ENCODE measurements around the gene GUCA1A.
"Not testable (repeated sequence)": the region's sequence is repeated elsewhere in the genome, so short reads cannot be mapped to it uniquely, and the experiment has no call there.

The GUCA1A gene

DNA sequence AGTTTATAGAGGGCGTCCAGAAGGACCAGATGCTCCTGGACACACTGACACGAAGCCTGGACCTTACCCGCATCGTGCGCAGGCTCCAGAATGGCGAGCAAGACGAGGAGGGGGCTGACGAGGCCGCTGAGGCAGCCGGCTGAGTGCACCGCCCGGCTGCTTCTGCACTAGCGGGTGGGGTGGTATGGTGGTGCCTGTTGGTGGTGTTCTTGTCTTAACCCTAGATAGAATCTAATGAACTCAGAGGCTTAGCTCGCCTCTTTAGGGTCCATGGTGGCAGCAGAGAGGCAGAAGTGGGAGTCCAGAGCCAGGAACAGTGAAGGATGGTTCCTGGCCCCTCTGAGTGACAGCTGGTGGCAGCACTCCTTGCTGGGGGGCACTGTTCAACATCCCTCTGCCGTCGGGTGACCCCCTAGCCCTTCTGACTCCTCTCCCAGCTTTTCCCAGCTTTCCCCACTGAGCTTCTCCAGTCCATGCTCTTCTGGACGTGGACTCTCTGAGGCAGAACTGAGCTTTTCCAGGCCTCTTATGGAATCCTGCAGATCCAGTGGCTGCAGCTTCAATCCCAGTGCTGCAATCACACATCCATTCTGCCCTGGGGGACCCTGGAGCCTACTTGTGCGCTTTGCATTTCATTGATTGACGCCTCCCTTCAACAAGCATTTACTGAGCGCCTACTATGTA lies 6.2 kb downstream of the GUCA1A start:
- no peak for DNase-seq

DNA sequence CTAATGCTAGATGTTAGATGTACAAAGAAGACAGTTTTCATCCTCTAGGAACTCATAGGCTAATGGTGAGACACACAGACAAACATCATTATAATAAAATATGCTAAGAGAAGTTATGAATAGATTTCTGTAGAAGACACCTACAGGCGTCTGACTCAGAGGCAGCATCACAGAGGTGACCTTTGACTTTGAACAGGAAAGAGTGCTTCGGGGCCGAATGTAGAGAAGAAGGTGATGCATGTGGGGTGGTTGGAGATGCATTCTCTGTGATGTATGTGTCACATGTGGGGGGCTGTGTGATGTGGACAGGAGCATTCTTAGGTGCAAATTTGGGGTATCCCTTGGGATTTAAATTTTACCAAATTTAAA lies 6.8 kb downstream of the GUCA1A start:
- DNase-seq = no peak

DNA sequence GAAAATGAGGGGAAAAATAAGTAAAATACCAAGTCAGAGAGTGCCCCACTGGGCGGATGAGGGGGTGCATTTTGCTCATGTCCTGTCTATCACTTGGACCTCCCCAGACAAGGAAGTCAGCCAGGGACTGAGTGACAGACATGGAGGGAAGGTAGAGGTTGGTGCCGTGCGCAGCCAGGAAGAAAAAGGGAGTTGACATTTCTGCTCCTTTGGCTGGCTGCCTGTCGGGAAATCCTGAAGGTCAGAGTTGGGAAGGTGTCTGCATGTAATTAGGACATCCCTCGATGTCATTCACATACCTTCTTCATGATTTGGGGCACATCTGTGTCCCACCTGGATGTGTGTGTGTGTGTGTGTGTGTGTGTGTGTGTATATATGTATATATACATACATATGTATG lies 8.9 kb downstream of the GUCA1A start:
- DNase-seq = no peak

- no peak for DNase-seq
Measured at GRCh38 chr6:42184475-42184874, 11.3 kb downstream of the GUCA1A start.

GRCh38 chr6:42185597-42185996 lies 12.4 kb downstream of the GUCA1A start:
- no peak for DNase-seq

GRCh38 chr6:42188406-42188805 lies 15.2 kb downstream of the GUCA1A start:
- no peak for DNase-seq

GRCh38 chr6:42190554-42191183 lies 17.5 kb downstream of the GUCA1A start:
- no peak for DNase-seq

DNA sequence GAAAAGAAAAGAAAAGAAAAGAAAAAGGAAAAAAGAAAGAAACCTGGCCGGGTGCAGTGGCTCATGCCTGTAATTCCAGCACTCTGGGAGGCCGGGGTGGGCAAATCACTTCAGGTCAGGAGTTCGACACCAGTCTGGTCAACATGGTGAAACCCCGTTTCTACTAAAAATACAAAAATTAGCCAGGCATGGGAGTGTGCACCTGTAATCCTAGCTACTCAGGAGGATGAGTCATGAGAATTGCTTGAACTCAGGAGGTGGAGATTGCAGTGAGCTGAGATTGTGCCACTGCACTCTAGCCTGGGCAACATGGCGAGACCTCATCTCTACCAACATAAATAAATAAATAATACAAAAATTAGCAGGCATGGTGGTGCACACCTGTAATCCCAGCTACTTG lies 19.2 kb downstream of the GUCA1A start:
- DNase-seq = not testable (repeated sequence)

DNA sequence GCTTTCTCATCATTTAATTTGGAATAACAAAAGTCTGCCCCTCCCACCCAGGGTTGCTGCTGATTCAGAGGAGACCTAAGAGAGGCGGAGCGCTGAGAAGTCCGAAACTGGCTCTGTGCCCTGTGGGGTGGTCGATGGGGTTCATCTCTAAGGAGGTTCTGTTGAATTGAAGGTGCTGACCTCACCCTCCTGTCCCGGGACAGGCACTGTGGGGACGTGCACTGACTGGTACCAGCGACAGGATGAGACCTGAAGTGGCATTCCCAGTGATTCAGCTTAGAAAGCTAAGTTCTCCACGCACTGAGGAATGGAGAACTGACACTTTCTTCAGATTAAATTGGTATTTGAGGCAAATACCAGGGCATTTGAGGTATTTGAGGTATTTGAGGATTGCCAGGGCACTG lies 20.3 kb downstream of the GUCA1A start:
- no peak for DNase-seq

- no peak for DNase-seq
Measured at GRCh38 chr6:42194056-42194455, 20.9 kb downstream of the GUCA1A start.

DNA sequence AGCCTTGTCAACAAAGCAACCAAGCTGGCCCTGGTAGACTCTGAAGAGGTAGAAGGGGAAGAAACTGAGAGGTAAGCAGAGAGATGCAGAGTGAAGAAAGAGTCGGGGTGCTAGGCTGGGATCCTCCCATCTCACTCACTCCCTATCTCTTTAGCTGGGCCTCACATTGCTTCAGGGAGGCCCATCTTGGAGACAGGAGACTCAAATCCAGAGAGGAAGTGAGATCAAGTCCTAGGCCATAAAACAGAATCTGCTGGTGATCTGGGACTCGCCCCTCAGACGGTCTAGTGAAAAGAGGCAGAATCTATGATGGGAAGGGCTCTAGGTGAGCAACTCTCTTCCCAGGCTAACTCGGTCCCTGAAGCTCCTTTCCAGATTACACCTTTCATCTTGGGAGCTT lies 22.3 kb downstream of the GUCA1A start:
- no peak for DNase-seq

- no peak for DNase-seq
Measured at GRCh38 chr6:42197555-42198362, 24.6 kb downstream of the GUCA1A start.

- no peak for DNase-seq
Measured at GRCh38 chr6:42199106-42199981, 26.2 kb downstream of the GUCA1A start.

DNA sequence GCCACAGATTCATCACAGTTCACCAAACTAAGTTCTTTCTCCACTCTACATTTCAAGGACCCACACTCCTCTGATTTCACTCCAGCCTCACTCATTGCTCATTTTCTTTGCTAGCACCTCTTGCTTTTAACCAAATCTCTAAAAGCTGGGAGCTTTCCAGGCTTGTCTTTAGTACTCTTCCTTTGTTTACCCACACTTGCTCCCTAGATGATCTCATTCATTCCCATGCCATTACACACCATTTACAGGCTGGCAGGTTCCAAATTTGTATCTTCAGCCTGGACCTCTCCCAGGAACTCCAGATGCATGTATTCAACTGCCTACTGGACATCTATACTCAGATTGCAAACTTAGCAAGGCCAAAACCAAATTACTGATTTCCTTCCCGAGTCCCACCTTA lies 26.9 kb downstream of the GUCA1A start:
- no peak for DNase-seq

GRCh38 chr6:42201382-42201781 lies 28.2 kb downstream of the GUCA1A start:
- no peak for DNase-seq

DNA sequence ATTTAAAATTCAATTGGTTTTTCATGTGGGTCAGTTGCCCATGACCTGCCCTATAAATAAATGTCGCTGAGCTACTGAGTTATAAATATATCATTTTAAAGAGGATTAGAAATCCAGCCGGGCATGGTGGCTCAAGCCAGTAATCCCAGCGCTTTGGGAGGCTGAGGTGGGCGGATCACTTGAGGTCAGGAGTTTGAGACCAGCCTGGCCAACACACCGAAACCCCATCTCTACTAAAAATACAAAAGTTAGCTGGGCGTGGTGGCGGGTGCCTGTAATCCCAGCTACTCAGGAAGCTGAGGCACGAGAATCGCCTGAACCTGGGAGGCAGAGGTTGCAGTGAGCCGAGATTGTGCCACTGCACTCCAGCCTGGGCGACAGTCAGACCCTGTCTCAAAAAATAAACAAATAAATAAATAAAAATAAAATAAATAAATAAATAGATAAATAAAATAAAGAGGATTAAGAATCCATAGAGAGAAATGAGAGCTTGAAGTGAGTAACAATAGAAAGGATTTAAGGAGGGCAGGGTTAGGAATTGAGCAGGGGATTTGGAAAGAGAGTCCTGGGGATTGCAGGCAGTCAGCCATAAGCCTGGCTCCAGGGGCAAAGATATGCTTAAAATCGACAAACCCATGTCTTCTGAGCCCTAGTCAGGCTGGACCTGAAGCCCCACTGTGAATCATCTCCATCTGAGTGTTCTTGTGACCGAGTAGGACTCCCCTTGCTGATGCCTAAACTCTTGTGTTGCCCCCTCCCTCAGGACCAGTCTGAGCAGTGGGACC lies 29.2 kb downstream of the GUCA1A start:
- DNase-seq = not testable (repeated sequence)

DNA sequence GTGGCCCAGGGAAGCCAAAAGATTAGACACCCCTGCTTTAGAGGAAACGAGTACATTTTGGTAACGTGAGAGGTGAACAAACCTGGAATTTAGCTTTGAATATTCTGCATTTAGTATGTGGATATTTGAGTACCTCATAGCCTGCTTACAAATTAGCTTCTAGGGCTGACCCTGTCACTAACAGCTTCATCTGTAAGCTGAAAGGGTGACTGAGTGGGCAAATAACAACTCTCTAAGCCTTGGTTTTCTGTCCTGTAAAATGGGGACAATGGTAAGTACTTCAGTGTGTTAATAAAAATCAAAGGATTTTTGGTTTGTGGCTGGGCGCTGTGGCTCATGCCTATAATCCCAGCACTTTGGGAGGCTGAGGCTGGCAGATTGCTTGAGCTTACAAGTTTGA lies 30.0 kb downstream of the GUCA1A start:
- no peak for DNase-seq

- DNase-seq = no peak
Measured at GRCh38 chr6:42204768-42205282, 31.7 kb downstream of the GUCA1A start.

- not testable (repeated sequence) for DNase-seq
Measured at GRCh38 chr6:42207559-42207958, 34.4 kb downstream of the GUCA1A start.

- no peak for DNase-seq
Measured at GRCh38 chr6:42210551-42210950, 37.4 kb downstream of the GUCA1A start.

- DNase-seq = no peak
Measured at GRCh38 chr6:42211726-42212125, 38.6 kb downstream of the GUCA1A start.

- DNase-seq = no peak
Measured at GRCh38 chr6:42212442-42212841, 39.3 kb downstream of the GUCA1A start.
